HK-2 (cell line): ENCODE measurements around the gene DBNDD1.
"Not testable (repeated sequence)": the region's sequence is repeated elsewhere in the genome, so short reads cannot be mapped to it uniquely, and the experiment has no call there.

Experiments
- DNase-seq: peaks from one replicate; pipeline ENCODE4 v3.0.0-alpha.2; 2018; ENCODE audit not compliant: unreplicated experiment

The DBNDD1 gene

DNA sequence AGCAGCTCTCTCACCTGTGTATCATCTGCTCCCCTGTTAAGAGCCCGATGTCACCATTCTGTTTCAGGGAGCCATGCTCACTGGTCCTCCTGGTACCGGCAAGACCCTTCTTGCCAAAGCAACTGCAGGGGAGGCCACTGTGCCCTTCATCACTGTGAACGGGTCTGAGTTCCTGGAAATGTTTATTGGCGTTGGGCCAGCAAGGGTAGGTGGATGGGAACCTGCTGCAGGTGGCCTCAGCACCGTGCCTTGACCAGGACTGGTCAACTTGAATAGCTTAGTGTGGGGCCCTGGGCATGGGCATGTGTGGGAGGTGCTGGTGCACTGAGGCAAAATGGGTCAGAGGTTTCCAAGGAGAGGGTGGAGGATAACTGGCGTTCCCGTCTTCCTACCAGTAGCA, 28.5 kb downstream of the DBNDD1 start:
- no peak for DNase-seq

DNA sequence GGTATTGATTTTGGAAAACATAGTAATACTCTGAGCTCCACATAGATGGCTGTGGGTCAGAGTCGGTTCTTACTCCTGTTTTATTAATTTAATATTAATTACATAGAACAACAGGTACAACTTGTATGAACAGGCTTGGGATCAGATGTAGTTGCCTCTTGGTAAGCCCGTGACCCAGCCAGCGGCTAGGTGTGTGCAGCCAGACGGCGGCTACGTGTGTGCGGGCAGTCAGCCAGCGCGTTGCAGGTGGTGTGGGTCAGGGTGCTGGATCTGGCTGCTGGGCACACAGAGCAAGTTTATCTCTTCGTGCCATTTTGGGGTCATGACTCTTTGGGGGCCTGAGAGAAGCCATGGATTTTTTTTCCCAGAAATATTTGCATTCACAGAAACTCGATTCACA, 30.3 kb downstream of the DBNDD1 start:
- DNase-seq: no peak

DNA sequence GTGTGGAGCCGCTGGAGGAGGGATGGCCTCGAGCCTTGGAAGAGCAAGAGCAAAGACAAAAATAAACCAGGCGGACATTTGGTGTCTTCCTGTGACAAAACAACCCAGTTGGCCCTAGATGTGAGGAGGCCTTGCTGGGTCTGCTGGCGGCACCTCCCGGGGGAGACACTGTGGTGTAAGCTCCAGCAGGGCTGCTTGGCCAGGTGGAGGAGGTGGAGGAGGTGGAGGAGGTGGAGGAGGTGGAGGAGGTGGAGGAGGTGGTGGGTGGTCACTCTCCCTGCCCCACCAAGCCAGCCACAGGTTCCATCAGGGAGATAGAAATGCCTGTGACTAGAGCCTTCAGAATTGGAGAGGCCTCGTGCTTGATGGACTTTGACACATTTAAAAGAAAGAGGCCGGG, 32.1 kb downstream of the DBNDD1 start:
- no peak for DNase-seq

DNA sequence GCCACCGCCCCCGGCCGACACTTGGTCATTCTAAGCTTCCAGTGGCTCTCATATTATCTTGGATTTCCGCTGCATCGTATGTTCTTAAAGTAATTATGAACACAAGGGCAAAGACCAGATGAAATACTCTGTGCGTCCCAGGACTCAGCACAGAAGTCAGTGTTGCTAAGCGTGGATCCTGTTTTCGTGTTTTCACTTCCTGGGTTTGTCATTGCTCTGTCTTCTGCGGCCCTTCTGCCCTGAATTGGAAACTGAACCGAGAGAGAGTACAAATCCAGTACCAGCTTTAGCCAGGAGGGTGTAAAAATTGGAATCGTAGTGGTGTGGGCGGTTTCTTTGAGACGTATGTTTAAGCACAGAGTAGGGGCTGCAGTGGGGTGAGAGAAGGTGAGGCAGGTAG, 32.7 kb downstream of the DBNDD1 start:
- no peak for DNase-seq

DNA sequence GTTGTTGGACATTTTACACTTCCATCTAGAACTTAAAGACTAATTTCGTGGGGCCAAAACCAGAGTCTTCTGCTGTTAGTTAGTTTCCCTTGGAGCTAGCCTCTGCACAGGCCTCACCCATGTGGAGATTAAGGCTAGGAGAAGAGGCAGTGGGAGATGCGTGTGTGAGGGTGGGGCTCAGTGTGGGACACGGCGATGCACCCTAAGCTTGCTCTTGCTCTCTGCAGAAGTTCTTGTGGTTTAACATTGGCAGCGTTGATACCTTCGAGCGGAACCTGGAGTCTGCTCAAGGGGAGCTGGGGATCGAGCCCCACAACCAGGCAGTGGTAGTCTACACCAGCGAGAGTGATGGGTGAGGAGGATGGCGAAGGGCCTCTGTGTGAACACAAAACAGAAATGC, 34.0 kb downstream of the DBNDD1 start:
- no peak for DNase-seq

DNA sequence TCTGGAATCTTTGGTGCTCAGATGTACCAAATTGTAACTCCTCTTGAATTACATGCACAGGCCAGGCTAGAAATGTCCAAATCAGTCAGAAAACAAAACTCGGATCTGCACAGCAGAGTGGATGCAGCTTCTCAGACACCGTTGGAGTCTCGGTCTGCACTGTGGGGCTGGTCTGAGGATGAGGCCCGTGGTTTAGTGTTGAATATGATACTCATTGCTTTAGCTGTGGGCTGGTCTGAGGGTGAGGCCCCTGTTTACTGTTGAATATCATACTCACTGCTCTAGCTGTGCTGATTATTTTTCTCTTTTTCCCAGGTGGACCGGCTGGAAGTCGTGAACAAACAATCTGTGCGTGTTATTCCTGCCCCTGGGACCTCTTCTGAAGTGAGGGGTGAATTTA, 35.0 kb downstream of the DBNDD1 start:
- DNase-seq: no peak

DNA sequence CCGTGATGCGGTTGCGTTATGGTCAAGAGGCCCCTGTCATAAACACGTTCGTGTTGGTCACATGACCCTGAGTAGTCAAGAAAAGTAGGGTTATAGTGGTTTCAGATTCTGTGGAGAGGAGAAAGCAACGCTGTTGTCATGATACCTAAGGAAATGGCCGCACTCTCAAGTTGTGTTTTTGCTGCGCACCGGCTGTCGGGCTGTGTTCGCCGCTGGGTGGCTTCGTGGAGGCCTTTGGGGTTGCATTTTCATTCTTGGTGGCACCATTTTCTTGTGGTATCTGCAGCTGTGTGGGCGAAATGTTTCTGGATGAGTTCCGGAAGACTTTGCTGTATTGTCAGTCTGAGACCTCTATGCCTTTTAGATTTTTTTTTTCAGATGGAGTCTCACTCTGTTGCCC, 35.7 kb downstream of the DBNDD1 start:
- no peak for DNase-seq

DNA sequence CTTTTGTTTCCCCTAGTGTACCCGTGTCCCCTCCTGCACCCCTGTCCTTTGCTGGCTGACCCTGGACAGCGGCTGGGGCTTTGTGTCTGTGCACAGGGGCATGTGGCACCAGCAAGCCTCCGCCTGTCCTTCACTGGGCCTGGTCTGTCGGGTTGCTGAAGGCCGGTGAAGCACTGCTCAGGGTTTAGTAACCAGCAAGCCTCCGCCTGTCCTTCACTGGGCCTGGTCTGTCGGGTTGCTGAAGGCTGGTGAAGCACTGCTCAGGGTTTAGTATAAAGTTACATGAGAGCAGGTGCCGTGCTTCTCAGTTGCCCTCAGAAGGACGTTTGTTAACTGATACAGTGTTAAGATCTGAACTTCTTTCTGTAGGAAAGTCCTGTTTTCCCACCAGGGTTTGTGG, 36.9 kb downstream of the DBNDD1 start:
- no peak for DNase-seq

DNA sequence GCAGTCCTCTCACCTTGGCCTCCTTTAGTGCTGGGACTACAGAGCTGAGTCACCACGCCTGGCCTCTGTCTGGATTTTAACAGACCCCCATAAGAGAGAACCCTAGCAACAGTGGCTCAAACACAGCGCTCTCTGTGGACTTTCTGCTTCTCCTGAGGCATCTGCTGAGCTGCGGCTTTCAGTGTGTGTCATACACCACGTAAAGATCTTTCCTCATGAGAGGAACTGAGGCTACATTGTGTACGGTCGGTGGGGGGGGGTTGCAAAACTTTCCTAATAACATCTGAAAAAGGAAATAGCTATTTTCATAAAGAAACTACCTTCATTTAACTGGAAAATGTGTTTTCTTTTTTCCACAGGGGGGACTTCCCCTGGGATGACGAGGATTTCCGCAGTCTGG, 37.8 kb downstream of the DBNDD1 start:
- no peak for DNase-seq

DNA sequence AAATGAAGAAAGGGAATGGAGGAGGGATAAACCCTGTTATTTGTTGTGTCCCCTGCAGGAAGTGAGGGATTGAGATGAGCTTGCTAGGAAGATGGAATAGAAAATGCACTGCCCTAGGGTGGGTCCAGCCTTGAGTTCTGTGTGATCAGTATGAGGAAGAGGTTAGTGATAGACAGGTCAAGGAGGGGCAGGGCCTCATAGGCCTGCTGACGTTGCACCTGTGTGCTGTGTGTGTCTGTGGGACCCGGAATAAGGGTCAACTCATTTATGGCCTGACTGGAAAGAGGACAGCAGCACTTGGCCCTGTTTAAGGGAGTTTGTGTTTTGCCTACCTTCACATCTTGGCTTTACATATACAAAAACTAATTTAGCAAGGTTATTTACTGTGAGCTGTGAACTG, 44.4 kb downstream of the DBNDD1 start:
- DNase-seq: no peak

DNA sequence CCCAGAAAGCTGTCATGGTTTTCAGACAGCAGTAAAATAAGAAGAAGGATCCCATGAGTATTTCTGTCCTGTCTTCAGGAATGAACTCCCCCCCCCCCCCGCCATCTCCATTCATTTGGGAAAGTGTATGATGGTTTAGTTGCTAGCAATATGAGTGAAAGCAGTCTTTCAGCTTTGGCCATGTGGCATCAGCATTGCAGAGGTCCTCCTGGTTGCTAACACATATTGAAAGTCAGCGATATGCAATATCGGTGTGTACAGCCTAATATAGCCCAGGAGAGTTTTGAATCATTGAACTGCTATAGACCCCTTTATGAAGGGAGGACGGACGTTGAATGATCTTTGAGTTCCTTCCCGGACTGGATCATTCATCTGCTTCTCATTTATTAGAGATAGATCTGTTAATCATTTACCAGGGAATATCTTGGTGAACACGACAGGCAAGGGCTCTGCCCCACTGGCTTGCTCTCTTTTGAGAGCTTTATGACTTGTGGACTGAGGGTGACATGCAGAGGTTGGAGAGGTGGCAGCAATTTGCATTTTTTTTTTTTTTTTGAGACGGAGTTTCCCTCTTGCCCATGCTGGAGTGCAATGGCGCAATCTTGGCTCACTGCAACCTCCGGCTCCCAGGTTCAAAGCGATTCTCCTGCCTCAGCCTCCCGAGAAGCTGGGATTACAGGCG, 45.5 kb downstream of the DBNDD1 start:
- DNase-seq: no peak

DNA sequence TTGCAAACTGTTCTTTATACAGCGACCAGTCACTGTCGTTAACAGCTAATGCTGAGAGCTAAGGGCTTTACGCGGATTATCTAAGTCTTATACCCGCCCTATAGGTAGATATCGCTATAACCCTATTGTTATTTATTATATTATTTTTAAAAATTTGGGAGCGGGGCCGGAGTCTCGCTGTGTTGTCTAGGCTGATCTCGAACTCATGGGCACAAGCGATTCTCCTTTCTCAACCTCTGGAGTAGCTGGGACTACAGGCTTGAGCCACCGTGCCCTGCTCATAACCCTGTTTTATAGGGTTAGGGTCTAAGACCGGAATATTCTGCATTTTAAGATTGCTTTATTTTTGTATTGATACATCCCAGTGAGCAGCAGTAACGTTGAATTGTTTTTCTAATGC, 46.0 kb downstream of the DBNDD1 start:
- no peak for DNase-seq

DNA sequence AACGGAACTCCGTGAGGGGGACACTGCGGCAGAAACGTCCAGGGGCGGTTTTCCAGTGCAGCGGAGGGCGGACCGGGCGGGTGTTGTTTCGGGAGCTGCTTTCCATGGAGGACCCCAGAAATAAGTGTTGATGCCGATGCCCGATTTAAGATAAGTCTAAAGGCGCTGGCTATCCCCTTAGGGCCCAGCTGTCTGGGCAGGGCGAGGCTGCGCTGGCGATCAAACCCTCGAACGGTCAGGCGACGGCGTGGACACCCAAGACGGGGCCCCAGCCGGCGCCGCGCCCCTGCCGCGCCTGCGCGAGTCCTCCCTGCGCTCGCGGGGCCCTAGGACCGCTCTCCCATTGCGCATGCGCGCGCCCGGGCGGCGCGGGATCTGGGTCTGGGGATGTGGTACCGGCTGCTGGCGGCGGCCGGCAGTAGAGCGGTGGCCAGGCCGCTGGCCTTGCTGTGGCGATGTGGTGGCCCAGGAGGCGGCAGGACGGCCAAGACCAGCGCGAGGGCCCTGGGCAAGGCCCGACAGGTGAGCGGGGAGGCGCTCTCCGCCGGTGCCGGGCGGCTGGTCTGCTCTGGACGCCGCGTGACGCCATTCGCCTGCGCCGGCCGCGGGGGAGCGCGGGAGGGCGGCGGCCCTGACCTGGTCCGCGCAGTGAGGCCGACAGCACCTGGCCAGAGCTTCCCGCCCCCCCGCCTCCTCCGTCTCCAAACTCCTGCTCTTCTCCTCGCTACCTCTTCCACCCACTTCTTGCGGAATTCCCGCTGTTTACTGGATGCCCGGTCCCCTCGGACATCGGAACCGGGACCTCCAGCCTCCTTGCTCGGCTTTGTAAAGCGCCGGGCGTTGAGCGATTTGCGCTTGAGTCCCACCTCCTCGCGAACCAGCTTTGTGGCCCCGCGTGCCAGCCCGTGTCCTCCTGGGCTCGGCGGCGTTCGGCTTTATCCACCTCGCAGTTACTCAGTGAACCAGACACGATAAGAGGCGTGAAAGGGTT, 46.7 kb downstream of the DBNDD1 start:
- peak; percentile 92 for DNase-seq

DNA sequence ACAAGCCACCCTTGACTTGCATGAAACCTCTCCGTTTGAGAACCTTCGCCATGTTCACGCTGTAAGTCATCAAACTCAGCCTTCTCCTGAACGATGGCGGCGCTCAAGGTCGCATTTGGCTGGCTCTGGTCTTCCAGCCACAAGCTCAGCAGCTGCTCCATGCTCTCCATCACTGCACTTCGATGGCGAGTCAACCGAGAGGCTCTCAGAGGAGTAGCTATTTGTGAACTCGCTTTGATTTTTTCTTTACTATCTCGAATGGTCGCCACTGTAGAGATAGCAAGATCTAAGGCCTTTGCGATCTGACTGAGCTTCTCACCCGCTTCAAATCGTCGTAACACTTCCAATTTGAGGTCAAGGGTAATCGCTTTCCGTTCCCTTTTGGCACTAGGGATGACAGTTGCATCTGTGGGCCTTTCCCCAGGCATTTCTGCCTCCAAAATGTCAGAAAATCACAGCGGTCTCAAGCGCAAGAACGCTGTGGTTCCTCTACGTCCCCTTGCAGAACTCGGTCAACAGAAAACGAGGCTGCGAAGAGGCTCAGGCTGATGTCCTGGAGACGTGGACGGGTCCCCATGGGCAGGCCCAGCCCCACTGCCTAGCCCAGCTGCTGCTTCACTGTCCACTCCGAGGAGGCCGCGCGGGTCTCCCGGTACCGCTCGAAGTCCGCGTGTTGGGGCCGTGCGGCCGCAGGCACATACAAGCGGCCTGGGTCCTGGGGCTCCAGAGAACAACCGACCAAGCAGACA, 47.6 kb downstream of the DBNDD1 start:
- DNase-seq: no peak

DNA sequence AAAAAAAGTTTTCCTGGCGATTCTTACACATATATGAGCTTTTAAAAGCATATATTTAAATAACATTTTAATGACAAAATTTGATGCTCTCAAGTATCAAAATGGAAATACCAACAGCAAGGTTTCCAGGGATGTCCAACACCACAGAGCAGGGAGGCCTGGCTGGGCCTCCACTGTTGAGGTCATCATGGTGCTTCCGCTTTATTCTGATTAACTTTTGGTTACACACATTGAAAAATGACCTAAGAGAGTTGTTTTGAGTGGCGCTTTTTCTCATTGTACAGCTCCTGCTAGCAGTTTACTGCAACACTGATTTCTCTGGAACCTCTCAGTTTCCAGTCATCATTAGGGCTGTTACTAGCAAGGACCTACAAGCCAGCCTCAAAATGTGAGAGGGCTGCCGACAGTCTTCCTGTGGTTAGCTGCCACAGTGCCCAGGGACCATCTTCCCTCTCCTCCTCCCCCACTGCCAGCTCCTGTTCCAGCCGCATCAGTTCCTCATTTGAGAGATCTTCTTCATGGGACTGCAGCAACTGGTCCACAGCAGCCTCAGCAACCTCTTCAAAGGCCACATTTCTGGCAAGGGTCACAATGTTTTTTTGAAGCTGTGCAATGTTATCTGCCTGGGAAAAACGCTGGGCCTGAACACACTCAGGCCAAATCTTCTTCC, 49.4 kb downstream of the DBNDD1 start:
- DNase-seq: no peak

DNA sequence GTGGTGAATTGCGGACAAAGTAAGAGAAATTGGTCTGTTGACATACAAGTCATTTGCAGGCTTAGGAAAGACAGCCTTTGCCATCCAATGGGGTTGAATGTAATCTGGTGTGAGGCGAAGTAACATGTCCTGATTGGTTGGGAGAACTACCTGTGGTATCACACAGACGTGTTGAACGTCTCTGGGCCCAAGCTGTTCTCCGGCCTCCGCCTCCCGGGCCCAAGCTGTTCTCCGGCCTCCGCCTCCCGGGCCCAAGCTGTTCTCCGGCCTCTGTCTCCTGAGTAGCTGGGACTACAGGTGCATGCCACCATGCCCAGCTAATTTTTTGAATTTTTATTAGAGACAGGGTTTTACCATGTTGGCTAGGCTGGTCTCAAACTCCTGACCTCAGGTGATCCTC, 51.2 kb downstream of the DBNDD1 start:
- DNase-seq: not testable (repeated sequence)

DNA sequence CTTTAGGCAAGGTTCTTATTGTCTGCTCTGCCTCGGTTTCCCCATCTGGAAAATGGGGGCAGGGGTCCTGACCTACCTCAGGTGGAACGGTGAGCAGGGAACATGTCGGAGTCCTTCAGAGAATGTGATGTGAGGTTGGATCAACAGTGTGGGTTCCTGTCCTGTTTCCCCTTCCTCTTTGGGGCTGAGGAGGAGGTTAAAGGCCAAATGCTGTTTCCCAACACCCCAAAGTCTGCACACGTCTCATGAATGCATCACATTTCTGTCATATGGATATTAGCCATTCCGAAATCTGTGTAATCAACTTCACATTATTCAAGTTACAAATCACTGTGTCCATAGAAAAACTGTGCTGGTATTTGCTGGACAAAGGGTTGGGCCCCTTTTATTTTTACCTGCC, 51.8 kb downstream of the DBNDD1 start:
- not testable (repeated sequence) for DNase-seq

DNA sequence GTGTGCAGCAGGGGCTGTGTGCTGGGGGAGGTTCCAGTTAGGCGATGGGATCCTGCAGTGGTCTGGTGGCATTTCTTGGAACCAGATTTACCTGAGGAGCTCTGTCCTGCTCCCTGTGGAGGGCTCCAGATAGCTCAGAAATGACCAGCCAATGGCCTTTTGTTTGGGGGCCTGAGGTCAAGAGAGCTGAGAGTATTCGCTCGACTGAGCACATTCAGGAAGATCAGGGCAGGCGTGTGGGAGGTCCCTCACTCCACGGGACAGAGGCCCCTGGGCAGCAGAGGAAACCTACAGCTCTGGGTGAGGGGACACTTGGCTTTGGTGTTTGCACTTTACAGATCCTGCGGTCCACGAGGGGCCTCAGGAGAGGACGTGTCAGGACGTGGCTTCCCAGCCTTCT, 52.5 kb downstream of the DBNDD1 start:
- DNase-seq: no peak

DNA sequence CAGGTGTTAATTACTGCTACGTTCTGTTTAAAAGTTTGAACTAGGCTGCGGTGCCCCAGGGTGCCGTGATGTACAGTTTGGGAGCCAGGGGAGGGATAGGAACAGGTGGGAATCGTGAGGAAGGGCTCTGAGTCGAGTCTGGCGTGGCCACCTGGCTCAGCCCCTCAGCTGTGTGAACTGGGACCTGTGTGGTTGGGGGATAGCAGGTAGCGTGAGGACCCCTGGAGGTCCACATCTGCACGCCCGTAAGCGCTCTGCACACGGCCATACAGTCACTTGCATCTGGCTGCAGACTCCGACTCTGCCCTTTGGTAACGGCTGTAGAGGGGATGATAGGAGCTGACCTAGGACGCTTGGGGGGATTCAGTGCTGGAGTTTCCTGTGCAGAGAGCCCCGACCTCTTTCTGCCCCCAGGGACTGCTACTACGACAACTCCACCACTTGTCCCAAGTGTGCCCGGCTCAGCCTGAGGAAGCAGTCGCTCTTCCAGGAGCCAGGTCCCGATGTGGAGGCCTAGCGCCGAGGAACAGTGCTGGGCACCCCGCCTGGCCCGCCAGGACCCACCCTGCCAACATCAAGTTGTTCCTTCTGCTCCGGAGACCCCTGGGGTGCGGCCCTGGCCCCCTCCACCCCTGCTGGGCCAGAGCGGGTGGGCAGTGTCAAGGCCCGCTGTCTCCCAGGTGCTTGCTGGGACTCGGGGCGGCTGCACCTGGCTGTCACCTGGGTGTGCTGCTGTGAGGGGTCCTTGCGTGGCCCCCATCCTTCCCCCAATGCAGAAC, 53.6 kb downstream of the DBNDD1 start:
- no peak for DNase-seq

DNA sequence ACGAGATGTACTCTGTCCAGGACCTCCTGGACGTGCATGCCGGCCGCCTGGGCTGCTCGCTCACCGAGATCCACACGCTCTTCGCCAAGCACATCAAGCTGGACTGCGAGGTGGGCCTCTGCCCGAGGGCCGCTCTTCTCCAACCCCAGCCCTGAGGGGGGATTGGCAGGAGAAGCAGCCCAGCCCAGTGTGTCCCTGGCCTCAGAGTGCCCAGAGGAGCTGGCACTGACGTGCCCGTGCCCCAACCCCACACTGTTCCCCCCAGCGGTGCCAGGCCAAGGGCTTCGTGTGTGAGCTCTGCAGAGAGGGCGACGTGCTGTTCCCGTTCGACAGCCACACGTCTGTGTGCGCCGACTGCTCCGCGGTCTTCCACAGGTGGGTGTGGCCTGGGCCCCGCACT, 55.1 kb downstream of the DBNDD1 start:
- DNase-seq: no peak
